Esophagus squamous epithelium (tissue), 4 donors: ENCODE measurements around the gene SKIC3.

Experiments used
- CTCF ChIP-seq, 6 experiments: fragments of 450-650 bp in 4 of 6; fragments of 200-600 bp in 2 of 6; sonication (generic) in 2 of 6; IDR thresholded peaks; one replicate each; pipeline ENCODE4 v1.5.1; 2016 to 2019; ENCODE audit warnings: antibody characterized with exemption in 6 of 6, mild to moderate bottlenecking in 4 of 6, moderate library complexity in 4 of 6
- POLR2A ChIP-seq, 4 donors: fragments of 450-650 bp; IDR thresholded peaks; one replicate each; pipeline ENCODE4 v1.6.1; 2017; ENCODE audit warnings: antibody characterized with exemption in 4 of 4, mild to moderate bottlenecking in 4 of 4, moderate library complexity in 3 of 4

DNA sequence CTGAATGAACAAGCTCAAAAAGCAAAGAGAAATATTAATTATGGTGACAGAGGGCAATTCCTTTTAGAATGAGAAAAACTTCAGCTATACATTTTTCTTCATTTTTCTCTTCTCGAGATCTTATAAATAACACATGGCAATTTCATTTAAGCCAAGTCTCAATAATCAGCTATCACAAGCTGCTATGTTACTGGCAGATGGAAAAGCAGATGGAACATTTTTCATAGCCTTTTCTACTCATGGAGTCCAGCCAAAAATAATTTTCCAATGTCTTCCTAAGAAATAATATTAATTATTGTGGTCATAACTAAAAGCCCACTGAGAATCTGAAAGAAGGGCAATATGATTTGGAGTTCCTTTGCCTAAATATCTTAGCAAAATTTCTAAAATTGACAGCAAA is 35.6 kb downstream of the SKIC3 start:
- no peak for TF ChIP-seq POLR2A (IDR thresholded peaks at IDR 0.05)
- no peak for TF ChIP-seq CTCF (IDR thresholded peaks at IDR 0.05)
